ENCODE measurements around the gene GBX2. TPM values are rescaled to one million over a fixed set of nuclear protein-coding genes. Genes with fewer than 3 reads are reported as not detected.

The GBX2 gene
- total RNA-seq, 1 experiment from 2014 or later = not detected

GRCh38 chr2:236129935-236130334 is 38.3 kb downstream of the GBX2 start:
- no peak for DNase-seq (ENCODE audit: unreplicated experiment)
- no peaks in the 10 kb centered on the region for H3K27me3 Mint-ChIP-seq (ENCODE audit: insufficient read depth, unreplicated experiment)
- H3K4me3 Mint-ChIP-seq (ENCODE audit: unreplicated experiment) = no peak overlapping the region
- peaks cover 12% of the 10 kb centered on the region for H3K36me3 Mint-ChIP-seq (ENCODE audit: insufficient read depth, unreplicated experiment)
- no peaks in the 10 kb centered on the region for H3K9me3 Mint-ChIP-seq (ENCODE audit: unreplicated experiment)
- no peak overlapping the region for H3K27ac Mint-ChIP-seq (ENCODE audit: low read depth, unreplicated experiment)
- no TSS peak for BruUV-seq (replicated peaks)
- TF ChIP-seq, protein P1, sequence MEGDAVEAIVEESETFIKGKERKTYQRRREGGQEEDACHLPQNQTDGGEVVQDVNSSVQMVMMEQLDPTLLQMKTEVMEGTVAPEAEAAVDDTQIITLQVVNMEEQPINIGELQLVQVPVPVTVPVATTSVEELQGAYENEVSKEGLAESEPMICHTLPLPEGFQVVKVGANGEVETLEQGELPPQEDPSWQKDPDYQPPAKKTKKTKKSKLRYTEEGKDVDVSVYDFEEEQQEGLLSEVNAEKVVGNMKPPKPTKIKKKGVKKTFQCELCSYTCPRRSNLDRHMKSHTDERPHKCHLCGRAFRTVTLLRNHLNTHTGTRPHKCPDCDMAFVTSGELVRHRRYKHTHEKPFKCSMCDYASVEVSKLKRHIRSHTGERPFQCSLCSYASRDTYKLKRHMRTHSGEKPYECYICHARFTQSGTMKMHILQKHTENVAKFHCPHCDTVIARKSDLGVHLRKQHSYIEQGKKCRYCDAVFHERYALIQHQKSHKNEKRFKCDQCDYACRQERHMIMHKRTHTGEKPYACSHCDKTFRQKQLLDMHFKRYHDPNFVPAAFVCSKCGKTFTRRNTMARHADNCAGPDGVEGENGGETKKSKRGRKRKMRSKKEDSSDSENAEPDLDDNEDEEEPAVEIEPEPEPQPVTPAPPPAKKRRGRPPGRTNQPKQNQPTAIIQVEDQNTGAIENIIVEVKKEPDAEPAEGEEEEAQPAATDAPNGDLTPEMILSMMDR (IDR thresholded peaks at IDR 0.05; ENCODE audit: unreplicated experiment) = no peak
- ChIA-PET CTCF (no interaction called here), POLR2A (no interaction called here)
- no peaks in the 10 kb centered on the region for H3K4me1 Mint-ChIP-seq (ENCODE audit: insufficient read depth, unreplicated experiment)
- intact Hi-C loops (cut with micrococcal nuclease) = no loop called here

GRCh38 chr2:236128321-236128720 is 39.9 kb downstream of the GBX2 start:
- no peak overlapping the region for H3K27ac Mint-ChIP-seq (ENCODE audit: low read depth, unreplicated experiment)
- ChIA-PET POLR2A (no interaction called here), CTCF (interaction anchor here (1.2 kb wide), 1 partner anchor 9 kb away, joined by 3 read pairs; no protein-coding TSS in a partner anchor)
- no peaks in the 10 kb centered on the region for H3K9me3 Mint-ChIP-seq (ENCODE audit: unreplicated experiment)
- no TSS peak for BruUV-seq (replicated peaks)
- peaks cover 12% of the 10 kb centered on the region for H3K36me3 Mint-ChIP-seq (ENCODE audit: insufficient read depth, unreplicated experiment)
- H3K4me1 Mint-ChIP-seq (ENCODE audit: insufficient read depth, unreplicated experiment) = no peaks in the 10 kb centered on the region
- DNase-seq (ENCODE audit: unreplicated experiment) = no peak
- no peaks in the 10 kb centered on the region for H3K27me3 Mint-ChIP-seq (ENCODE audit: insufficient read depth, unreplicated experiment)
- intact Hi-C loops (cut with micrococcal nuclease) = no loop called here
- TF ChIP-seq, protein P1 (IDR thresholded peaks at IDR 0.05; ENCODE audit: unreplicated experiment) = no peak
- no peak overlapping the region for H3K4me3 Mint-ChIP-seq (ENCODE audit: unreplicated experiment)

- Mint-ChIP-seq H3K36me3 (ENCODE audit: insufficient read depth, unreplicated experiment) (peaks cover 13% of the 10 kb centered on the region), H3K9me3 (ENCODE audit: unreplicated experiment) (no peaks in the 10 kb centered on the region), H3K27me3 (ENCODE audit: insufficient read depth, unreplicated experiment) (no peaks in the 10 kb centered on the region), H3K4me1 (ENCODE audit: insufficient read depth, unreplicated experiment) (no peaks in the 10 kb centered on the region), H3K4me3 (ENCODE audit: unreplicated experiment) (no peak overlapping the region), H3K27ac (ENCODE audit: low read depth, unreplicated experiment) (no peak overlapping the region)
- POLR2A ChIA-PET = interaction anchor here (0.7 kb wide), 1 partner anchor 111 kb away, joined by 3 read pairs; no protein-coding TSS in a partner anchor
- no TSS peak for BruUV-seq (replicated peaks)
- CTCF ChIA-PET = interaction anchor here (1.2 kb wide), 1 partner anchor 11 kb away, joined by 3 read pairs; no protein-coding TSS in a partner anchor
- intact Hi-C loops (cut with micrococcal nuclease) = no loop called here
- TF ChIP-seq, protein P1 (IDR thresholded peaks at IDR 0.05; ENCODE audit: unreplicated experiment) = no peak
- DNase-seq (ENCODE audit: unreplicated experiment) = no peak
Measured at GRCh38 chr2:236127010-236127409, 41.2 kb downstream of the GBX2 start.

- DNase-seq (ENCODE audit: unreplicated experiment) = no peak
- no peaks in the 10 kb centered on the region for H3K4me1 Mint-ChIP-seq (ENCODE audit: insufficient read depth, unreplicated experiment)
- H3K27ac Mint-ChIP-seq (ENCODE audit: low read depth, unreplicated experiment) = no peak overlapping the region
- H3K27me3 Mint-ChIP-seq (ENCODE audit: insufficient read depth, unreplicated experiment) = no peaks in the 10 kb centered on the region
- no peaks in the 10 kb centered on the region for H3K9me3 Mint-ChIP-seq (ENCODE audit: unreplicated experiment)
- intact Hi-C loops (cut with micrococcal nuclease) = no loop called here
- TF ChIP-seq, protein P1 (IDR thresholded peaks at IDR 0.05; ENCODE audit: unreplicated experiment) = no peak
- H3K36me3 Mint-ChIP-seq (ENCODE audit: insufficient read depth, unreplicated experiment) = peaks cover 22% of the 10 kb centered on the region
- ChIA-PET POLR2A (interaction anchor here (0.7 kb wide), 1 partner anchor 266 kb away, joined by 3 read pairs; no protein-coding TSS in a partner anchor), CTCF (interaction anchor here (0.7 kb wide), 1 partner anchor 42 kb away, joined by 3 read pairs; no protein-coding TSS in a partner anchor)
- no TSS peak for BruUV-seq (replicated peaks)
- H3K4me3 Mint-ChIP-seq (ENCODE audit: unreplicated experiment) = no peak overlapping the region
Measured at GRCh38 chr2:236125541-236125940, 42.6 kb downstream of the GBX2 start.
